MM.1S (cell line): ENCODE results near the gene IGF1R.

Experiments
- CTCF ChIP-seq: fragments of 300-600 bp; sonication (generic); IDR thresholded peaks from 2 replicates; pipeline ENCODE4 v1.5.1; 2016; ENCODE audit warnings: antibody characterized with exemption, low read length, mixed read lengths
- EZH2 ChIP-seq: fragments of 300-600 bp; sonication (generic); optimal IDR thresholded peaks from 2 replicates; pipeline ENCODE3; 2017; ENCODE audit warnings: low read depth, mild to moderate bottlenecking, antibody characterized with exemption, low read length, mixed read lengths

- TF ChIP-seq CTCF (no peak), EZH2 (no peak)
These were observed 306.1 kb downstream of the IGF1R start for GRCh38 chr15:98954411-98954810.
